Measurements from ENCODE around the gene SORCS1. TPM values are rescaled to one million over a fixed set of nuclear protein-coding genes. Genes with fewer than 3 reads are reported as not detected.

The SORCS1 gene
- total RNA-seq, 2 donors from 2014 or later = 0.23 to 14.4 TPM

- H3K27ac ChIP-seq = no peak overlapping the region
- no peaks in the 10 kb centered on the region for H3K27me3 ChIP-seq (replicated peaks; ENCODE audit: insufficient read depth)
- no peaks in the 10 kb centered on the region for H3K4me1 ChIP-seq (replicated peaks)
- H3K9me3 ChIP-seq = no peaks in the 10 kb centered on the region
- TF ChIP-seq POLR2AphosphoS5 (IDR thresholded peaks at IDR 0.05) (no peak), CTCF (IDR thresholded peaks at IDR 0.05) (no peak), POLR2A (IDR thresholded peaks at IDR 0.05) (no peak)
- no peaks in the 10 kb centered on the region for H3K36me3 ChIP-seq
- no peak overlapping the region for H3K4me3 ChIP-seq
- no peak for DNase-seq (ENCODE audit: low spot score)
- intact Hi-C loops (cut with DNase I) = no loop called here
- 41% methylated on average over 1 of the region's 1 CpG for WGBS
Measured at GRCh38 chr10:106973716-106974115, 190.8 kb downstream of the SORCS1 start.

- H3K27ac ChIP-seq = no peak overlapping the region
- no peaks in the 10 kb centered on the region for H3K36me3 ChIP-seq
- H3K9me3 ChIP-seq = no peaks in the 10 kb centered on the region
- no peak for TF ChIP-seq CTCF (IDR thresholded peaks at IDR 0.05)
- TF ChIP-seq POLR2A (IDR thresholded peaks at IDR 0.05) = no peak
- TF ChIP-seq POLR2AphosphoS5 (IDR thresholded peaks at IDR 0.05) = no peak
- intact Hi-C loops (cut with DNase I) = no loop called here
- H3K4me3 ChIP-seq = no peak overlapping the region
- 84% methylated on average over 1 of the region's 1 CpG for WGBS
- H3K27me3 ChIP-seq (replicated peaks; ENCODE audit: insufficient read depth) = no peaks in the 10 kb centered on the region
- no peak for DNase-seq (ENCODE audit: low spot score)
- H3K4me1 ChIP-seq (replicated peaks) = no peaks in the 10 kb centered on the region
Measured at GRCh38 chr10:106973288-106973687, 191.2 kb downstream of the SORCS1 start.

GRCh38 chr10:106972381-106972780 lies 192.1 kb downstream of the SORCS1 start:
- no peak for TF ChIP-seq CTCF (IDR thresholded peaks at IDR 0.05)
- no peak for TF ChIP-seq POLR2AphosphoS5 (IDR thresholded peaks at IDR 0.05)
- TF ChIP-seq POLR2A (IDR thresholded peaks at IDR 0.05) = no peak
- 87% methylated on average over 2 of the region's 2 CpGs for WGBS
- no peaks in the 10 kb centered on the region for H3K4me1 ChIP-seq (replicated peaks)
- no peak overlapping the region for H3K4me3 ChIP-seq
- DNase-seq (ENCODE audit: low spot score) = no peak
- no peaks in the 10 kb centered on the region for H3K36me3 ChIP-seq
- H3K9me3 ChIP-seq = no peaks in the 10 kb centered on the region
- H3K27ac ChIP-seq = no peak overlapping the region
- intact Hi-C loops (cut with DNase I) = no loop called here
- no peaks in the 10 kb centered on the region for H3K27me3 ChIP-seq (replicated peaks; ENCODE audit: insufficient read depth)

DNA sequence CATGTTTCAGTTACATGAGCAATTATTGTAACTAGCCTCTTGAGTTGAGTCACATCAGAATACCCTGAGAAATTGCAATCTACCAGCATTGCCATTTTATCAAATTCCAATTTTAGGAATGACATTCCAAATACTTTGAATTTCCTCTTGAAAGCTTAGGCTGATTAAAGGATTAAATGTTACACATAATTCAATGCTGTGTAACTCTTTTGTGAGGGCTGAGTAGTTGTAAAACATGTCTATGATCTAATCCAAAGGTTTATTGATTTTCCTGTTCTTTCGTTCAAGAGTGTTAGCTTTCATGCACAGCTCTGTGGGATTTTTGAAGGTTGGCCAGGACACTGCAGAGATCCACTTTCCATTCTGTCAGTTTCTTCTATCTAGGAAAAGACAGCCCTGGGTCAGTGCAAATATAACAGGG lies 193.1 kb downstream of the SORCS1 start:
- Histone ChIP-seq H3K27ac (no peak overlapping the region), H3K4me1 (replicated peaks) (no peaks in the 10 kb centered on the region), H3K4me3 (no peak overlapping the region), H3K36me3 (no peaks in the 10 kb centered on the region), H3K27me3 (replicated peaks; ENCODE audit: insufficient read depth) (no peaks in the 10 kb centered on the region), H3K9me3 (no peaks in the 10 kb centered on the region)
- DNase-seq (ENCODE audit: low spot score) = no peak
- intact Hi-C loops (cut with DNase I) = no loop called here
- TF ChIP-seq CTCF (IDR thresholded peaks at IDR 0.05) (no peak), POLR2A (IDR thresholded peaks at IDR 0.05) (no peak)
- WGBS = 42% methylated on average over 1 of the region's 1 CpG

DNA sequence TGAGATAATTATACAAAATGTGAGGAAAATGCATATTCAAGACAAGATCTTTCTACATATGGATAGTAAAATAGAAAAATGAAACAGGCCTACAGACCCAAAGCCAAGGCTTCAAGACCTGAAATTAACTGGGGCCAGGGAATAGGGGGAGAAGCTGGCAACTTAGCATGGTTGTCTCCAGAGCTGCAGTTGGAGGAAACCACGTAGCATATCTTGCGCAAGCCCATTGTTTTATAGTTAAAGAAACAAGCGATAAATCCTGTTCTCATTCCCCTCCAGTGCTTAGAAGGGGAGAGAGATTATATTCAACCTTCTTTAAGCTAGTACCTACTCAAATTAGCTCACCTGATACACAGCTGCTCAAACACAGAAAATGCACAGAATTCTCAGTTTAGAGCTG lies 197.1 kb downstream of the SORCS1 start:
- TF ChIP-seq CTCF (IDR thresholded peaks at IDR 0.05) = no peak
- no peak for TF ChIP-seq POLR2A (IDR thresholded peaks at IDR 0.05)
- no peak for TF ChIP-seq POLR2AphosphoS5 (IDR thresholded peaks at IDR 0.05)
- intact Hi-C loops (cut with DNase I) = no loop called here
- H3K27me3 ChIP-seq (replicated peaks; ENCODE audit: insufficient read depth) = no peaks in the 10 kb centered on the region
- WGBS = 80% methylated on average over 3 of the region's 3 CpGs
- DNase-seq (ENCODE audit: low spot score) = no peak
- no peaks in the 10 kb centered on the region for H3K9me3 ChIP-seq
- H3K36me3 ChIP-seq = no peaks in the 10 kb centered on the region
- no peaks in the 10 kb centered on the region for H3K4me1 ChIP-seq (replicated peaks)
- no peak overlapping the region for H3K27ac ChIP-seq
- H3K4me3 ChIP-seq = no peak overlapping the region

Data from prostate gland (tissue), 2 donors.